HepG2 (cell line): ENCODE measurements around the gene TSPAN9. TPM values are rescaled to one million over a fixed set of nuclear protein-coding genes. Genes with fewer than 3 reads are reported as not detected.

Experiments used
- BCLAF1 ChIP-seq: fragments of 450-650 bp; IDR thresholded peaks from 2 replicates; pipeline ENCODE4 v1.6.1; 2017; ENCODE audit warnings: mild to moderate bottlenecking
- BHLHE40 ChIP-seq: IDR thresholded peaks from 2 replicates; pipeline ENCODE4 v1.6.1; 2011; ENCODE audit warnings: low read length, improper control_type of control experiment
- DPF2 ChIP-seq: sonication (generic); formaldehyde crosslinking; IDR thresholded peaks from 2 replicates; pipeline ENCODE4 v1.4.0; 2020; ENCODE audit warnings: mild to moderate bottlenecking, low read depth, missing genetic modification reagents, borderline replicate concordance
- ERF ChIP-seq: IDR thresholded peaks from 2 replicates; pipeline ENCODE4 v1.6.1; 2018; ENCODE audit warnings: missing biosample characterization, missing genetic modification reagents
- ESRRA ChIP-seq: sonication (generic); formaldehyde crosslinking; IDR thresholded peaks from 2 replicates; pipeline ENCODE4 v1.5.1; 2020; ENCODE audit warnings: mild to moderate bottlenecking, low read depth, missing genetic modification reagents
- GZF1 ChIP-seq: sonication (generic); formaldehyde crosslinking; IDR thresholded peaks from 2 replicates; pipeline ENCODE4 v1.5.1; 2020; ENCODE audit warnings: mild to moderate bottlenecking, missing genetic modification reagents
- KAT7 ChIP-seq: IDR thresholded peaks from 2 replicates; pipeline ENCODE4 v1.6.1; 2018; ENCODE audit warnings: borderline replicate concordance, missing compliant biosample characterization
- MEIS1 ChIP-seq: sonication (generic); formaldehyde crosslinking; IDR thresholded peaks from 2 replicates; pipeline ENCODE4 v1.9.0; 2021; ENCODE audit warnings: mild to moderate bottlenecking, missing genetic modification reagents, moderate library complexity, borderline replicate concordance
- MXD3 ChIP-seq: IDR thresholded peaks from 2 replicates; pipeline ENCODE4 v1.6.1; 2016; ENCODE audit warnings: mild to moderate bottlenecking, missing biosample characterization, missing genetic modification reagents
- PATZ1 ChIP-seq: sonication (generic); formaldehyde crosslinking; IDR thresholded peaks from 2 replicates; pipeline ENCODE4 v1.4.0; 2020; ENCODE audit warnings: missing genetic modification reagents
- PHF8 ChIP-seq: sonication (generic); formaldehyde crosslinking; IDR thresholded peaks from 2 replicates; pipeline ENCODE4 v1.5.0; 2020; ENCODE audit warnings: missing genetic modification reagents
- POLR2AphosphoS5 ChIP-seq: IDR thresholded peaks from 2 replicates; pipeline ENCODE4 v1.6.1; 2012; ENCODE audit warnings: low read depth, low read length
- RFX1 ChIP-seq: fragments of 450-650 bp; IDR thresholded peaks from 2 replicates; pipeline ENCODE4 v1.6.1; 2017
- RORA ChIP-seq: sonication (generic); formaldehyde crosslinking; IDR thresholded peaks from 2 replicates; pipeline ENCODE4 v1.5.0; 2020; ENCODE audit warnings: mild to moderate bottlenecking, missing genetic modification reagents, moderate library complexity
- SIX1 ChIP-seq: sonication (generic); formaldehyde crosslinking; IDR thresholded peaks from 2 replicates; pipeline ENCODE4 v1.4.0; 2020; ENCODE audit warnings: missing genetic modification reagents, borderline replicate concordance
- ZBTB25 ChIP-seq: IDR thresholded peaks from 2 replicates; pipeline ENCODE4 v1.6.1; 2018; ENCODE audit warnings: missing genetic modification reagents
- ZBTB42 ChIP-seq: sonication (generic); formaldehyde crosslinking; IDR thresholded peaks from 2 replicates; pipeline ENCODE4 v1.5.0; 2020; ENCODE audit warnings: mild to moderate bottlenecking, missing genetic modification reagents
- ZKSCAN8 ChIP-seq: IDR thresholded peaks from 2 replicates; pipeline ENCODE4 v1.6.1; 2016; ENCODE audit warnings: borderline replicate concordance, missing genetic modification reagents, missing compliant biosample characterization
- ZNF205 ChIP-seq: IDR thresholded peaks from 2 replicates; pipeline ENCODE4 v1.6.1; 2018; ENCODE audit warnings: missing biosample characterization, missing genetic modification reagents
- ZNF235 ChIP-seq: sonication (generic); formaldehyde crosslinking; IDR thresholded peaks from 2 replicates; pipeline ENCODE4 v1.8.1; 2023; ENCODE audit warnings: mild to moderate bottlenecking, missing genetic modification reagents, borderline replicate concordance
- ZNF317 ChIP-seq: sonication (generic); formaldehyde crosslinking; IDR thresholded peaks from 2 replicates; pipeline ENCODE4 v1.5.0; 2020; ENCODE audit warnings: mild to moderate bottlenecking, missing genetic modification reagents
- ZNF460 ChIP-seq: sonication (generic); formaldehyde crosslinking; IDR thresholded peaks from 2 replicates; pipeline ENCODE4 v1.5.1; 2020; ENCODE audit warnings: missing genetic modification reagents, mild to moderate bottlenecking, borderline replicate concordance
- ZNF484 ChIP-seq: sonication (generic); formaldehyde crosslinking; IDR thresholded peaks from 2 replicates; pipeline ENCODE4 v1.5.1; 2020; ENCODE audit warnings: mild to moderate bottlenecking, low read depth, missing genetic modification reagents, borderline replicate concordance
- ZNF501 ChIP-seq: sonication (generic); formaldehyde crosslinking; IDR thresholded peaks from 2 replicates; pipeline ENCODE4 v1.5.1; 2020; ENCODE audit warnings: mild to moderate bottlenecking, moderate library complexity, missing genetic modification reagents
- ZNF605 ChIP-seq: sonication (generic); formaldehyde crosslinking; IDR thresholded peaks from 2 replicates; pipeline ENCODE4 v1.8.0; 2022; ENCODE audit warnings: mild to moderate bottlenecking, missing genetic modification reagents
- ZNF7 ChIP-seq: IDR thresholded peaks from 2 replicates; pipeline ENCODE4 v1.6.1; 2016; ENCODE audit warnings: missing biosample characterization, missing genetic modification reagents
- ZNF703 ChIP-seq: sonication (generic); formaldehyde crosslinking; IDR thresholded peaks from 2 replicates; pipeline ENCODE4 v1.5.1; 2020; ENCODE audit warnings: missing genetic modification reagents, mild to moderate bottlenecking, moderate library complexity, borderline replicate concordance
- polyA plus RNA-seq, 8 experiments: library from polyadenylated mRNA; depleted of rRNA in 3 of 8; stranded (reverse) in 7 of 8; unstranded in 1 of 8; fragments of >200 nt; fragmentation: Illumina TruSeq in 4 of 8; extraction: Trizol in 4 of 8; gene quantifications; 2 replicates each; pipeline versions ENCODE4 v1.2.1 to v1.2.3, GENCODE V29; 2011 to 2016; ENCODE audit warnings: low read depth in 4 of 8, missing spikeins in 1 of 8, mixed read lengths in 1 of 8; ENCODE audit not compliant: insufficient read depth in 1 of 8
- total RNA-seq, 5 experiments: library from RNA; depleted of rRNA; stranded (reverse); fragments of >200 nt; fragmentation: Illumina TruSeq; extraction: Trizol; gene quantifications; 2 replicates each; pipeline ENCODE4 v1.2.3, GENCODE V29; 2016; ENCODE audit warnings: low read depth in 1 of 5

Gene TSPAN9
- total and polyA plus RNA-seq, 2 of the 13 experiments (the other 11 are each of a cell fraction or from before 2014, with no cell fraction given), result 18.1 to 42.3 TPM

- no peak for TF ChIP-seq GZF1 (CRISPR knock-in tag)
- TF ChIP-seq ZNF317, result 0 out of 2 replicates have a peak, but pooled peaks have one; percentile 65
- TF ChIP-seq ZKSCAN8 (CRISPR knock-in tag), result no peak
- no peak for TF ChIP-seq RORA (CRISPR knock-in tag)
- TF ChIP-seq KAT7 (CRISPR knock-in tag), result no peak
- TF ChIP-seq ZNF205 (CRISPR knock-in tag), result no peak
- peak; percentile 58 for TF ChIP-seq PATZ1
- TF ChIP-seq ESRRA (CRISPR knock-in tag), result peak; percentile 75; the same call in 1 of the 2 replicates
- no peak for TF ChIP-seq MXD3 (CRISPR knock-in tag)
- no peak for TF ChIP-seq MEIS1 (CRISPR knock-in tag)
- peak; percentile 70; the same call in 1 of the 2 replicates for TF ChIP-seq ERF
- no peak for TF ChIP-seq BCLAF1
- no peak for TF ChIP-seq POLR2AphosphoS5
- no peak for TF ChIP-seq ZNF235 (CRISPR knock-in tag)
- TF ChIP-seq PHF8 (CRISPR knock-in tag), result no peak
- TF ChIP-seq BHLHE40, result peak; percentile 15; the same call in 1 of the 2 replicates
- TF ChIP-seq ZNF605 (CRISPR knock-in tag), result no peak
- TF ChIP-seq ZBTB25, result no peak
- no peak for TF ChIP-seq RFX1
- TF ChIP-seq ZNF7 (CRISPR knock-in tag), result no peak
- no peak for TF ChIP-seq ZNF484 (CRISPR knock-in tag)
- TF ChIP-seq ZBTB42, result no peak
- TF ChIP-seq DPF2 (CRISPR knock-in tag), result peak; percentile 61; the same call in 1 of the 2 replicates
- peak; percentile 88 for TF ChIP-seq ZNF501 (CRISPR knock-in tag)
- TF ChIP-seq ZNF703 (CRISPR knock-in tag), result no peak
- TF ChIP-seq SIX1, result peak; percentile 84
- TF ChIP-seq ZNF460 (CRISPR knock-in tag), result no peak
Observed at GRCh38 chr12:3335078-3335487, 257.9 kb downstream of the TSPAN9 start (continued).
